Measurements from ENCODE around the gene COA6.

- no peak for TF ChIP-seq SIN3A (IDR thresholded peaks at IDR 0.05; ENCODE audit: borderline replicate concordance, insufficient read depth, low read length)
- TF ChIP-seq TAF1 (IDR thresholded peaks at IDR 0.05; ENCODE audit: borderline replicate concordance, insufficient read depth, low read length) = no peak
These were observed 45.6 kb upstream of the COA6 start for GRCh38 chr1:234327577-234328164.
